NCI-H69 (cell line): ENCODE measurements around the gene SPEF2.
"Not testable (repeated sequence)": the region's sequence is repeated elsewhere in the genome, so short reads cannot be mapped to it uniquely, and the experiment has no call there.

Experiments used
- DNase-seq: peaks from one replicate; lab custom pipeline; 2025; lab: John Stamatoyannopoulos, UW

Gene SPEF2

DNA sequence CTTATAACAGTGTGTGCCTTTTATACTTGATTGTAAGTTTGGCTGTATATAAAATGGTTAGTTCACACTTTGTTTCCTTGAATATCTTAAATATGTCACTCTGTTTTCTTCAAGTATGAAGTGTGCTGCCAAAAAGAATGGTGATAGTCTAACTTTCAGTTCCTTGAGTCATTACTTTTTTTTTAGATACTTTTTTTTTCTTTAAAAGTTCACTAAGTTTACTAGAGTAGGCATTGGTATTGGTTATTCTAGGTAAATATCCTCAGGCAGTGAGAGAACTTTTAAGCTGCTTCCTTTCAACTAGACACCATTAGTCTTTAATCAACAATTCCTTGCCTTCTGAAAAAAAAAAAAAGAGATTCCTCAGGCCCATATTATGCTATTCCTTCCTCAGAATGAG, 41.9 kb downstream of the SPEF2 start:
- no peak for DNase-seq

DNA sequence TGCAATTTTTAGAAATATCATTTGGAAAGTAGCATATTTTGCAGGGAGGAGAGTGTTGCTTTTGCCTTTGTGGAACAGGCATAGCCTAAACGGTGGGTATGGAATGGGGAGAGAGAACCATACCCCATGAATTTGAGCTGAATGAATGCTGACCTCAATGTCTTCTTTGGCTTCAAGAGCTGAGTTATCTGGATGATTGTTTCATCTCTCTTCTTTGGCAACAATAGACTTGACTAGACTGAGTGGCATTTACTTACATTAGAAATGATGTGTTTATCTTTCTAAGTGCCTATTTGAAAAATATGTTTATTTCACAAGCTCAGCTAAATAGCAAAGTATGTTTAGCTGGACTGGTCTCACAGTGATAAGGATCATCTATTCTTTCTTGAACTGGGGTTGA, 42.8 kb downstream of the SPEF2 start:
- no peak for DNase-seq

DNA sequence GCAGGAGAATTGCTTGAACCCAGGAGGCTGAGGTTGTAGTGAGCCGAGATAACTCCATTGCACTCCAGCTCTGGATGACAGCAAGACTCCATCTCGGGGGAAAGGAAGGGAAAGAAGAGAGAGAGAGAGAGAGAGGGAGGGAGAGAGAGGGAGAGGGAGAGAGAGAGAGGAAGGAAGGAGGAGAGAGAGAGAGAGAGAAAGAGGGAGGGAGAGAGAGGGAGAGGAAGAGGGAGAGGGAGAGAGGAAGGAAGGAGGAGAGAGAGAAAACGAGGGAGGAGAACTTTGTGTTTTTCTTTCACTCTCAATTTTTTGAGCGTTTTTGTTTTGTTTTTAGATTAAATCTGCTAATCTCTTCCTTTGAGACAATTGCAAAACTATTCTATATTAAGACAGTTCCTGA, 46.9 kb downstream of the SPEF2 start:
- no peak for DNase-seq

DNA sequence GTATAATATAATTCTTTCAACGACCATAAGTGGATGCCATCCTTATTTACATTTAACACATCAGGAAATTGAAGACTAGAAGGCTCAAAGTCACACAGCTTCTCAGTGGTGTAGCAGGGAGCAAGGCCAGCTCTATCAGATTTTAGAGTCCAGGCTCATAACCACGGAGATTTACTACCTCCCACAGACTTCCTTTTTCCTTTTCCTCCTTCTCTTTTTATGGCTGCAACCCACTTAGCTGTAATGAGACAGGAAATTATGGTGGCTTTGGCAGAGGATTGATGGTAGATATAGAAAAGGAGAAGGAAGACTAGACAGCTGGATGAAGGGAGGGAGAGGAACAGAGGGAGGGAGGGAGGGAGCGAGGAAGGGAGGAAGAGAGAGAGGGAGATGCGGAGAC, 47.4 kb downstream of the SPEF2 start:
- peak; percentile 15 for DNase-seq

DNA sequence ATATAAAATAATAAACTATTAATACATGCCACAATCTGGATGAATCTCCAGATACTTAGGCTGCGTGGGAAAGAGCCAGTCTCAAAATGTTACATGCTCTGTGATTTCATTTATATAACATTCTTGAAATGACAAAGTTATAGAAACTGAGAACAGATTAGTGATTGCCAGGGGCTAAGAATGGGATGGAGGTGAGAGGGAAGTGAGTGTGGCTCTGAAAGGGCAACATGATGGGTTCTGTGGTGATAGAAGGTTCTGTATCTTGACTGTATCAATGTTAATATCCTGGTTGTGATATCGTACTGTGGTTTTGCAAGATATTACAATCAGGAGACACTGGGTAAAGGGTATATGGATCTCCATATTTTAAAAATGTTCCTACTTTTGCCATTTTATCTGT, 50.7 kb downstream of the SPEF2 start:
- no peak for DNase-seq

DNA sequence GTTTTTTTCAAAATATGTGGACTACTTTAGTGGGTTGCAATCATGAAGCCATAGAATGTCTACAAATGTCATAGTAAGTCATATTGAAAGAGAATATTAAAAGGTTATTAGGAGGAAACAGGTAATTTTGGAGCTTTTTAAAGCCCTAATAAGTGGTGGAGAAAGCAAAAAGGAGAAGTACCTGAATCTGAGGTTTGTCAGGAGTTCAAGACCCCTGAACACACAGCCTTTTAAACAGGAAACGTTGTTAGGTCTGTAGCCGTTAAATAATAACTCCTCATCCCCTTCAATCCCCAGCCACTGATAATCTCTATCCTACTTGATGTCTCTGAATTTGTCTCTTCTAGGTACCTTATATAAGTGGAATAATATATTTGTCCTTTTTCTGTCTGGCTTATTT, 51.1 kb downstream of the SPEF2 start:
- no peak for DNase-seq

DNA sequence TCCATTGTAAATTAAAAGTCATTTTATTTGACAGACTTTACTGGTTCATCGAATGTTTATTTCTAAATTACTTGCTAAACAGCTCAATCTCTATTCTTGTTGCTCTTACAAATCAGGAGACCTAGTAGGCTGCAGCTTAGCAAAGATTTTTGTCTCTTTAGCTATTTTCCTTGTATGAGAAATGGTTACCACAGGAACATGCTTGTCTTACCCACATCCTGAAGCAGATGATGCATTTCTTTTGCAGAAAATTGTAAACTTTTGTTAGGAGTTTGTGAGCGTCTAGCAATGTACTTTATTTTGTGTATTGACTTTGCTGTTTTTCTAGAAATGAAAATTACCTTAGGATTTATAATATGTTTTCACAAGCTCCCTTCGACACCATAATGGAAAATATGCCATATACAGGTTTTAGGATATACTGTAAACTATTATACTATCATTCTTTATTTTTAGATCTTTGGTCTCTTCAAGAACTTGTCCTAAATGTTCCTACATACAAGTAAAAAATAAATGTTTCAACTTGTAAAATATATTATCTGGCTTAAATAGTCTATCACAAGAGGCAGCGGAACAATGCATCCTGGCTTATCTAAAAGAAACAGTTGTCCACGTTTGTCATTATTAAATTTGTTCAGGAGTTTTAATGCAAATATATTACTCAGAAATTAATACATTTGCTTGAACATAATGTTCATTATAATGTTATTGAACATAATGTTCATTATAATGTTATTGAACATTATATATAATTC, 54.1 kb downstream of the SPEF2 start:
- DNase-seq = no peak

DNA sequence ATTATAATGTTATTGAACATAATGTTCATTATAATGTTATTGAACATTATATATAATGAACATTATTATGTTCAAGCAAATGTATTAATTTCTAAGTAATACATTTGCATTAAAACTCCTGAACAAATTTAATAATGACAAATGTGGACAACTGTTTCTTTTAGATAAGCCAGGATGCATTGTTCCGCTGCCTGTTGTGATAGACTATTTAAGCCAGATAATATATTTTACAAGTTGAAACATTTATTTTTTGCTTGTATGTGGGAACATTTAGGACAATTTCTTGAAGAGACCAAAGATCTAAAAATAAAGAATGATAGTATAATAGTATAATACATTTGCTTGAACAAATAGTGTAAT, 54.6 kb downstream of the SPEF2 start:
- not testable (repeated sequence) for DNase-seq

DNA sequence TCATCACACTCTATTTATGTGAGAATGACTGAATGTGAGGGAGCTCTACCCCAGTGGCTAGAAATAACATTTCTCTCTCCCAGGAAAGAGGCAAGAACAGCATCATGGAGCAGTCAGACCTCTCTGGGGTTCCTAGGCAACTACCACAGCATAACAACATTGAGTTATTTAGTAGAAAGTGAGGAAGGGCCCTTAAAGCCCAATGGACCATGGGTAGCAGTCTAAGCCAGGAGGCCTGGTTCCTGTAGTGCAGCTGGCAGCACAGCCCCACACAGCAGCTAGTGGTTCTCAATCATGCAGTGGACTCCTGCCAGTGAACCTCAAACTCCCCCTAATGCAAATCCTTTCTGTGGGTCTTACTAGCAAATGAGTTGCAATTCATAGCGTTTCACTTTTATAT, 55.3 kb downstream of the SPEF2 start:
- DNase-seq = no peak

DNA sequence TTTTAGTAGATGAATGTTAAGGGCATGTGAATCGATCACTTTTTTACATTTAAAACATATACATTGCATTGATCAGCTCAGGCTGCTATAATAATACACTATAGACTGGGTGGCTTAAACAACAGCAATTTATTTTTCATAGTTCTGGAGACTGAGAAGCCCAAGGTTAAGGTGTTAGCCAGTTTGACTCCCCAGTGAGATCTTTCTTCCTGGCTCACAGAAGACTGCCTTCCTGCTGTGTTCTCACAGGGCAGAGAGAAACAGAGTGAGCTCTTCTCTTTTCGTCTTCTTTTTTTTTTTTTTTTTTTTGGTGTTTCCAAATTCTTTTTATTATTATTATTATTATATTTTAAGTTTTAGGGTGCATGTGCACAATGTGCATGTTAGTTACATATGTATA, 56.4 kb downstream of the SPEF2 start:
- no peak for DNase-seq

DNA sequence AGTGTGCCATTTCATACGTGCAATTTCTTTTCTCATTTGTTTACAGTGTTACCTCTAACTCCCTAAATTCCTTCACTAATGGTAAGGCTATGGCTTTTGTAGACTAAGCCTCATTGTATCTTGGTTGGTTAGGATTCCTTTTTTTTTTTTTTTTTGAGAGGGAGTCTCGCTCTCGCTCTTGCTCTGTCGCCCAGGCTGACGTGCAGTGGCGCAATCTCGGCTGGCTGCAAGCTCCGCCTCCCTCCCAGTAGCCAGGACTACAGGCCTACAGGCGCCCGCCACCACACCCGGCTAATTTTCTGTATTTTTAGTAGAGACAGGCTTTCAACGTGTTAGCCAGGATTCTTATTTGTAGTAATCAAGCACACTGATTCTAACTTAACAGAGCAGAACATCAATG, 57.7 kb downstream of the SPEF2 start:
- no peak for DNase-seq

DNA sequence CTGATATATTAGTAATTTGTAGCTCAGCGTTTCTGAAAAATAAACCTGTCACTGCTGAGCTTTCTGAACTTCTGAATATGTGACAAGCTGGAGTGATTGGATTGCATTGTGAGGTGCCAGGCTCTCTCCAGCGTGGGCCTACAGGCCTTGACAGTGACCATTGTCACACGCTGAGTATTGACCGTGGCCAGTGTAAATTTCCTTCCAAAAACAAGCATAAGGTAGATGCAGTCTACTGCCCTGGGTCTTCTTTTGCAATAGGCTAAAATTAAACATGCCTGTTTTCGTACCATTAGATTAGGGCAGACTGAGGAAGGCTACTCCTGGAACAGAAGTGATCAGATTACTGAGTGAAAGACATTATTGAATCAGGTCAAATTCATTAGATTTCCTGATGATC, 60.2 kb downstream of the SPEF2 start:
- no peak for DNase-seq

DNA sequence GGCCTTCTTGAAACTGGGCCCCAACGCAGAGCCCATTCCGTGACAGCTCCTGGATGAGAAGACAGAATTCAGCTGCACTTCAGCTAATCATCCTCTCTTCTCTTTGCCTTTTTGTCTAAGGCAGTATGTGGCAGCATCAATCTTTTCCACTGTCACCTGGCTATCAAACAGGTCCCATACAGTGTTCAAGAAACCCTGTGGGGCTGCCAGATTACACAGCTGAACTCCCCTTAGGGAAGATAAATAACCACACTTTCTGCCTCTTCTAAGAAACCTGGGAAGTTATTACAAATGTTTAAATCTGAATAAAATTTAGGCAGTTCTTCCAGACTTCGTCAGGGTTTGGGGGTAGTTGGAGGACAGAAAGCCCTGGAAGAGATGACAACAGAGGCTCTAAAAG, 61.0 kb downstream of the SPEF2 start:
- no peak for DNase-seq

DNA sequence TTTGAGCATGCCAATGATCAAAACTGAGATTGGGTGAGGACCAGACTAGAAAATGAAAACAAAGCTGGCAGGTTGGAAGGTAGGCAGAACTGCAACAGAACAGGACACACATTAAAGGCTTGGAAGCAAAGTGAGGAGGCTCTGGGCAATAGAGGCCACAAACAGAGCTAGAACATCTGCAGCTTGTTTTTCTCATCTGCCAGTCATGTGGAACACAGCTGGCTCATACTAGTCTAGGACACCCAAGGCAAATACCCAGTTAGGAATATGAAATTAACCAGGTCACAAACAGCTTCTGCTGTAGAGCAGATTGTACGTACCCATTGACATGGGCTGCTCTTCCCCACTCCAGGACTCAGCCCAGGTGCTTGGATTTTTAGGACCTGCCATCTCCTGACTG, 61.7 kb downstream of the SPEF2 start:
- DNase-seq = no peak

DNA sequence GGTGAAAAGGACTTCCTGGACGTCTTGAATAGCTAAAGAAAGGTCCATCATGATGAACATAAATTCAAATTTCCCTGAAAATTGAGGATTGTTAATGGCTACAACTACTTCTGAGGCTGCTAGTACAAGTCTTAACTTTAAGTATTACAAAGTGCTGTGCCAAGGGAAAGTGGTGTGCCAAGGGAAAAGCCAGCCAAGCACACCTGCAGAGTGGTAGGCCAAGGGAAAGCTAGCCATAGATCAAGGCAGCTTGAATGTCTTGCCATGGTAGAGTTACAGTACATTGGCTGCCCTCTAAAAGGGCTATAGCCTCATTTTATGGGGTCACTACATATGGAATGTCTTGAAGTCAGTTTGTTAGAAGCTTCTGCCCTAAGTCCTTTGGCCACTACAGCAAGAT, 64.2 kb downstream of the SPEF2 start:
- no peak for DNase-seq

DNA sequence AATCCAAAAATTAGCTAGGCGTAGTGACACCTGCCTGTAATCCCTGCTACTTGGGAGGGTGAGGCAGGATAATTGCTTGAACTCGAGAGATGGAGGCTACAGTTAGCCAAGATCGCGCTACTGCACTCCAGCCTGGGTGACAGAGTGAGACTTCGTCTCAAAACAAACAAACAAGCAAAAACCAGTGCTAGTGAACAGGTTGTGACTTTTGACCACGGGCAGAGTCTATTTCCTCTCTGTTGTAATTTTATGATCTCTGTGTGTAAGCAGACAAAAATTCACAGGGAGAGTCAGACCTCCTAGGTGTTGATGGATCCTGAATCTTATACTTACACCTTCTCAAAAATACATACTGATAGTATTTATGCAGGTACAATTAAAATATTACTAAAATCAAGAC, 65.8 kb downstream of the SPEF2 start:
- DNase-seq = no peak

DNA sequence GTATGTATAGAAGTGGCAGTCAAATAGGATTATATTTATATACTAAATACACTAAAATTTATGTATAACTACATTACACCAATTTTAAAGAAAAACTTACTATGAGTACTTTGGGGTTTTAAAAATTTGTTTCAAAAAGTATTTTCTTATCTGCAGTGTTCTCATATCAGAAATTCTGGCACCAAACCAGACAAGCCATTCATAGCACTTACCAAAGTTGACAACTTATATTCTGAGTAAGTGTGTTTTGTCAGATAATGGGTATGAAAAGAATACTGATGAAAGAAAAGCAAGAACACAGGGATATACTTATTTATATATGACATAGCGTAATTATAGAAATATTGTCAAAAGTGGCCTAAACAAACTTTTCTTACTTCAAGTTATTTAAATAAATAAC, 67.5 kb downstream of the SPEF2 start:
- DNase-seq = no peak

DNA sequence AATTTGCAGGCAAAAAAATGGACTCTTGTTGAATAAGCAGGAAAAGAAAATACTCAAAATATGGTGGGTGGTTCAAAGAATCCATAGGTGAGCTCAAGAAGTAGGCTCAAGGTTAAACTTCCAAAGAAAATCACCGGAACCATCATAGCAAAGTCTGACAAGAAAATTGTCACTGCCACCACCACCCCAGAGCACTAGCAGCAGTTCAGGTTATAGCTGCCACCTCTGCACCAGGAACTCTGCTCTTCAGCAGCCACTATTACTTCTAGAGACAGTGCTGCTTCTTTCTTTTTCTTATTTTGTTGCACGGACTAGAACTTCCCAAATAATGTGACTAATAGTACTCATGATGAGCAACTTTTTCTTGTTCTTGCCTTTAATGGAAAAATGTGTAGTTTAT, 70.3 kb downstream of the SPEF2 start:
- no peak for DNase-seq

DNA sequence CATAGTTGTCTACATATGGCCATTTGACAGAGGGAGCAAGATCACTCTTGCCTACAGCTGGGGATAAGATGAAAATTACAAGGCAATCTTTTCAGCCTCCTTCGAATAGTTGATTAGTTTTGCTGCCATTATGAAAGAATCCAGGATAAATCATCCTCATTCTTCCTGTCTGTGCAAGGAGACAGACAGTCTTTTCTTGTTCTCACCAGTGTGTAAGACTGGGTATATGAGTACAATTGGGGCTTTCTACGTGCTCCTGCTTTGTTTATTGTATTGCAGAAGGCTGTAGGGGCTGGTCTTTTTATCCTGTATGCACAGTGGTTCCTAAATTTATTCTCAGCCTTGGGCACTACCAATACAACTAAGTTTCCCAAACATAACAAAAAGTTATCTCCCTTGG, 76.8 kb downstream of the SPEF2 start:
- no peak for DNase-seq

DNA sequence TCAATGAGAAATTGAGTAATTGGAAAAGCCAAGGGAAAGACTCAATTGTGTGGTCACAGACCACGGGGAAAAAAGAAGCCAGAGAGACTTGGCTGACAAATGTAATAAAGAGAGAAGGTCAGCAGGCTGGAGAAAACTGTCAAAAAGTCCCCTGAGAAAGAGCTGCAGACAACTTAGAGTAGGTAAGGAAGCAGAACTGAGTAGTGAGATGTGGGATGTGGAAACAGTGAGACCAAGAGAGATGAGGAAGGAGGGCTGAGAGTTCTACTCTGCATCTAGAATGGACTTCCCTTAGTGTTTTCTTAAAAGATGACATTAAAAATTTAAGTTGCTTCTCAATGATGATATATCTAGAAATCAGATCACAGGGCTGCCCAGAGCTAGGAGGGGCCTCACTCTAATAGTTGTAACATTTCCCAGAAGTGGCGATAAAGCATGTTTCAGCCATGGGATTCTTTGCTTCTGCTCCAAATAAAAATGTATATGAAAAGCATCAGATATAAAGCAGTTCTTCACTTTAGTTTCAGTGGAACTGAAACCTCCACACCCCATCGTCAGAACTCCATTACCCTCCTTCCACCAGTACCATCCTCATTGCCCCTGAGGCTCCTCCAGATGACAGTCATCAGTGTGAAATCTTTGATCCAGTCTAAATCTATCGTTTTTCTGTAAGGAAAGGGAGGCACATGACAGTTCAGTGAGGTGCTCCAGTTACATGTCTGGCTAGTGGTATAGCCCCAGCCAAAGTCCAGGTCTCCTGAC, 80.6 kb downstream of the SPEF2 start:
- no peak for DNase-seq

DNA sequence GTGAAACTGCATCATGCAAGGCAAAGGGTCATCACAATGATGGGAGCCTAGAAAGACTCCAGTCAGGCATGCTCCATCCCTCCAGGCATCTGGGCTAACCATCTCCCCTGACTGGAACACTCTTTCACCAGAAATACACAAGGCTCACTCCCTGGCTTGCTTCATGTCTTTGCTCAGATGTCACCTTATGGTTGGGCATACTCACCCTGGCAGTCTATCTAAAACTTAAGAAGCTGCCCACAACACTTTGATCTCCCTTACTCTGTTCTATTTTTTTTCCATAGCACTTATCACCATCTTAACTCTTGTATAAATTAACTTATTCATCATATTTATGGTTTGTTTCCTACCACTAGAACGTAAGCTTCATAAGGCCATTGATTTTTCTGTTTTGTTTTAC, 90.0 kb downstream of the SPEF2 start:
- DNase-seq = no peak

DNA sequence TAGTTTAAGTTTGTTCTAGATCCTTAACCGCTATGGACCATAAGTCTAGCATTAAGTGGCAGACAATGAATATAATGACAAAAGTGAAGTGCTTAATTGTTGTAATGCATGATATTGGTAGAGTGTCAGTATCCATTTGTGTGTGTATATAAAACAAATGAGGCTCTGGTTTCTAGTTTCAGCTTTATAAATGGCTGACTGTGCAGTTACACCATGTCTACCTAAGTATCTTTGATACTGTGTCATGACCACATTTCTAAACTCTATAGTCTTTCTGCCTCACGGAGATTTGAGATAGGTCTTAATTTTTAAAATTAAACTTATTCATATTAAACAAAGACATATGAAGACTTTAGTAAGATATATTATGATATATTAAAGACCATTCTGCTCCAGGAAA, 92.0 kb downstream of the SPEF2 start:
- no peak for DNase-seq

DNA sequence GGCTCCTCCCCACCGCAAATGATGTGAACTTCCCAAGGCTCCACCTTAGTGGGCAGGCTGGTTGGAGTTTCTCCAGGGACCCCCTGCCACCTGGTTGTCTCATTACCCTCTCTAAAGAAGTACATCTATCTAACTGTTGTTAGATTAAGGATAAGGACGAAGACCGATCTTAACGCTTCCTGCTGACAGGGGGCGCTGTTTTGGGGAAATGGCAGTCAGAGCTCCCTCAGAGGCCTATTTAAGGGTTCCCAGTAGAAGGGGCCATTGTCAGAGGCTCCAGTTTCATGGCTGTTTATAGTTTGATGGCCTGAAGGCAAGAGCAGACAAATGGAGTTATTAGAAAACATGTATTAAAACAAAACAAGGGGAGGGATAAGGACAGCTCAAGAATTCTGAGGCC, 100.1 kb downstream of the SPEF2 start:
- peak; percentile 9 for DNase-seq

DNA sequence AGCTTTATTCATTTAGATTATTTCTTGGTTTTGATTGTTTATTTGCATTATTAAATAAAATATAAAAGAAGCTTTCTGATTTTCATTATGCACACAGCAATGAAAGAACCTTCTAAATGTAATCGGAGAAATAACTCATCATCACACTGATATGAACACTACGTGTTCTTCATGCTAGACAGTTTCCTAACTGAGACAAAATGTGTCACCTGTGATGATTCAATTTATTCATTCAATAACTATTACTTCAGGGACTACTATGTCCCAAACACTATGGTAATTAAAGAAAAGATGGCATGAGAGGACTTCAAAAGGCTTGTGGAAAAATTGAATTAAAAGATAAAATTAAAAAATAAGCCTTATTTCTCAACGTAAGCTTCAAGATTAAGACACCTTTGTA, 118.1 kb downstream of the SPEF2 start:
- DNase-seq = no peak
